Fibroblast of lung (primary cell): ENCODE measurements around the gene RAP1GAP2. TPM values are rescaled to one million over a fixed set of nuclear protein-coding genes. Genes with fewer than 3 reads are reported as not detected.
A peak's percentile ranks its signal among the peaks of the same experiment; 100 is the strongest.

Source experiments
- DNase-seq, 2 donors: peaks; one replicate each; pipeline versions ENCODE4 v3.0.0 to v3.0.0-alpha.2; 2010; ENCODE audit warnings: low read depth in 2 of 2
- H2AFZ ChIP-seq: 2 replicates; pipeline ENCODE4 v1.5.1; 2012; ENCODE audit warnings: low read length, control low read depth, inconsistent platforms
- H3K27ac ChIP-seq: 2 replicates; pipeline ENCODE4 v1.5.1; 2011; ENCODE audit warnings: low read length, control low read depth; ENCODE audit not compliant: insufficient read depth
- H3K27me3 ChIP-seq: 2 replicates; pipeline ENCODE4 v1.5.1; 2011; ENCODE audit warnings: mild to moderate bottlenecking, low read length; ENCODE audit not compliant: control insufficient read depth, insufficient read depth
- H3K36me3 ChIP-seq: 2 replicates; pipeline ENCODE4 v1.5.1; 2011; ENCODE audit warnings: low read length; ENCODE audit not compliant: control insufficient read depth, insufficient read depth
- H3K4me1 ChIP-seq: 2 replicates; pipeline ENCODE4 v1.5.1; 2011; ENCODE audit warnings: low read length; ENCODE audit not compliant: control insufficient read depth, insufficient read depth; ENCODE audit errors: extremely low read depth
- H3K4me2 ChIP-seq: 2 replicates; pipeline ENCODE4 v1.5.1; 2011; ENCODE audit warnings: low read length, control low read depth; ENCODE audit not compliant: insufficient read depth; ENCODE audit errors: extremely low read depth
- H3K4me3 ChIP-seq, 4 experiments: fragments of 200-600 bp in 1 of 4; sonication (generic) in 1 of 4; replicated peaks in 1 of 4; 2 replicates each; pipeline ENCODE4 v1.5.1; 2011 to 2016; ENCODE audit warnings: low read length in 4 of 4, low read depth in 3 of 4, mild to moderate bottlenecking in 3 of 4, control low read depth in 2 of 4, inconsistent platforms in 1 of 4, mixed read lengths in 1 of 4; ENCODE audit not compliant: insufficient read depth in 1 of 4; ENCODE audit errors: control extremely low read depth in 1 of 4
- H3K79me2 ChIP-seq: 2 replicates; pipeline ENCODE4 v1.5.1; 2012; ENCODE audit warnings: mild to moderate bottlenecking, low read length, inconsistent platforms; ENCODE audit not compliant: control insufficient read depth, insufficient read depth
- H3K9ac ChIP-seq: 2 replicates; pipeline ENCODE4 v1.5.1; 2011; ENCODE audit warnings: mild to moderate bottlenecking, low read length, control low read depth; ENCODE audit not compliant: insufficient read depth
- H3K9me3 ChIP-seq: 2 replicates; pipeline ENCODE4 v1.5.1; 2012; ENCODE audit warnings: low read depth, low read length; ENCODE audit not compliant: control insufficient read depth, insufficient read depth
- H4K20me1 ChIP-seq: 2 replicates; pipeline ENCODE4 v1.5.1; 2011; ENCODE audit warnings: low read length; ENCODE audit not compliant: control insufficient read depth, insufficient read depth; ENCODE audit errors: extremely low read depth
- CTCF ChIP-seq, 2 donors: IDR thresholded peaks in 1 of 2; conservative IDR thresholded peaks in 1 of 2; 1 replicate in 1 of 2; 2 replicates in 1 of 2; pipeline ENCODE4 v1.5.1; 2011 to 2012; ENCODE audit warnings: low read length in 2 of 2, control low read depth in 1 of 2, inconsistent platforms in 1 of 2, low read depth in 1 of 2, mild to moderate bottlenecking in 1 of 2
- EZH2 ChIP-seq: IDR thresholded peaks from 2 replicates; pipeline ENCODE4 v1.5.1; 2012; ENCODE audit warnings: low read length, control low read depth, mild to moderate bottlenecking; ENCODE audit errors: missing control alignments
- polyA plus RNA-seq, 2 donors: library from polyadenylated mRNA; depleted of rRNA in 1 of 2; stranded (reverse) in 1 of 2; unstranded in 1 of 2; fragments of >200 nt; gene quantifications; 2 replicates each; pipeline ENCODE4 v1.2.1, GENCODE V29; 2011 to 2012; ENCODE audit warnings: missing spikeins in 1 of 2
- total RNA-seq: library from RNA; depleted of rRNA; stranded (reverse); fragments of >200 nt; gene quantifications from 2 replicates; pipeline ENCODE4 v1.2.1, GENCODE V29; 2014

Gene RAP1GAP2
- total and polyA plus RNA-seq, 2 donors (not counting 1 experiment from before 2014, with no cell fraction given) = 0.33 to 0.99 TPM

GRCh38 chr17:2786176-2786881, 9.9 kb upstream of the RAP1GAP2 start:
- Histone ChIP-seq H3K27me3 (no peaks in the 10 kb centered on the region), H3K9me3 (no peaks in the 10 kb centered on the region), H3K4me2 (no peak overlapping the region), H3K27ac (no peak overlapping the region), H2AFZ (peak overlapping the region; percentile 26), H3K4me3 (no peak overlapping the region), H3K36me3 (no peaks in the 10 kb centered on the region), H3K9ac (no peak overlapping the region), H3K79me2 (no peaks in the 10 kb centered on the region), H4K20me1 (no peaks in the 10 kb centered on the region), H3K4me1 (no peaks in the 10 kb centered on the region)
- peak; percentile 62 to 87 for TF ChIP-seq CTCF (conservative IDR thresholded peaks at IDR 0.05 in 1 of 2, IDR thresholded peaks at IDR 0.05 in 1 of 2; ENCODE audit: low read depth in 1 of 2, low read length in 2 of 2)
- no peak for TF ChIP-seq EZH2
- DNase-seq = peak; percentile 71 to 76

- Histone ChIP-seq H3K36me3 (no peaks in the 10 kb centered on the region), H3K9me3 (no peaks in the 10 kb centered on the region)
These were observed 6.5 kb upstream of the RAP1GAP2 start for GRCh38 chr17:2789700-2790099.

More at GRCh38 chr17:2789700-2790099, 6.5 kb upstream of the RAP1GAP2 start:
- Histone ChIP-seq H4K20me1 (no peaks in the 10 kb centered on the region), H3K4me2 (no peak overlapping the region), H3K79me2 (no peaks in the 10 kb centered on the region), H3K4me3 (no peak overlapping the region), H3K27me3 (no peaks in the 10 kb centered on the region), H3K27ac (no peak overlapping the region), H3K4me1 (no peaks in the 10 kb centered on the region), H2AFZ (no peak overlapping the region), H3K9ac (no peak overlapping the region)
- TF ChIP-seq EZH2 (no peak), CTCF (conservative IDR thresholded peaks at IDR 0.05 in 1 of 2, IDR thresholded peaks at IDR 0.05 in 1 of 2; ENCODE audit: low read depth in 1 of 2, low read length in 2 of 2) (no peak)
- peak in 1 of 2 donors; percentile 9 for DNase-seq
